GM15510 (cell line): Measurements from ENCODE around the gene PLB1.

Experiments used
- POLR2A ChIP-seq: IDR thresholded peaks from 3 replicates; pipeline ENCODE4 v1.6.1; 2011; ENCODE audit warnings: borderline replicate concordance; ENCODE audit not compliant: insufficient read length; ENCODE audit errors: extremely low read depth

Gene PLB1

GRCh38 chr2:28648671-28649395 lies 153.0 kb downstream of the PLB1 start:
- no peak for TF ChIP-seq POLR2A

- no peak for TF ChIP-seq POLR2A
Measured at GRCh38 chr2:28649481-28650265, 153.8 kb downstream of the PLB1 start.

GRCh38 chr2:28650266-28650584 lies 154.4 kb downstream of the PLB1 start:
- TF ChIP-seq POLR2A, result no peak

- no peak for TF ChIP-seq POLR2A
Measured at GRCh38 chr2:28652217-28652616, 156.4 kb downstream of the PLB1 start.

- TF ChIP-seq POLR2A, result no peak
Measured at GRCh38 chr2:28653892-28654662, 158.2 kb downstream of the PLB1 start.

GRCh38 chr2:28654663-28655320 lies 158.9 kb downstream of the PLB1 start:
- no peak for TF ChIP-seq POLR2A

GRCh38 chr2:28656937-28657615 lies 161.2 kb downstream of the PLB1 start:
- TF ChIP-seq POLR2A, result no peak

- no peak for TF ChIP-seq POLR2A
Measured at GRCh38 chr2:28658369-28658768, 162.5 kb downstream of the PLB1 start.

GRCh38 chr2:28659127-28659526 lies 163.3 kb downstream of the PLB1 start:
- TF ChIP-seq POLR2A, result no peak

- TF ChIP-seq POLR2A, result no peak
Measured at GRCh38 chr2:28661589-28662001, 165.7 kb downstream of the PLB1 start.

GRCh38 chr2:28662044-28662443 lies 166.2 kb downstream of the PLB1 start:
- no peak for TF ChIP-seq POLR2A

- no peak for TF ChIP-seq POLR2A
Measured at GRCh38 chr2:28662468-28663181, 166.8 kb downstream of the PLB1 start.

- TF ChIP-seq POLR2A, result no peak
Measured at GRCh38 chr2:28663359-28663758, 167.5 kb downstream of the PLB1 start.
